NCI-H345 (cell line): ENCODE data around the gene CRMP1.

Experiments used
- DNase-seq: peaks from one replicate; lab custom pipeline; 2025; lab: John Stamatoyannopoulos, UW

CRMP1 gene

DNA sequence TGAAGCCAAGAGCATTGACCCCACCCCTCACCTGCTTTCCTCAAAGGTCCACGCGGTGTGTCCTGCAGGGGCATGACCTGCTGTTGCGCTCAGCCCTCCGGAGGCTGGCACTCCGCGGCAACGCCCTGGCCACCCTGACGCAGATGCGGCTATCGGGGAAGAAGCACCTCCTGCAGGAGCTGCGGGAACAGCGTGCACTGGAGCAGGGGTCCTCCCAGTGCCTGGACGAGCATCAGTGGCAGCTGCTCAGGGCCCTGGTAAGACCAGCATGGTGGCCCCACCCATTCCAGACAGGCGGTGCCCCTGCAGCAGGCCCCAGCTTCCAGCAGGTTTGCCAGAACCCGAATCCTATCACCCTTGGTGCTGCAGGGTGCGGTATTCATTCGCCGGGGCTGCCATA lies 95.9 kb downstream of the CRMP1 start:
- DNase-seq = no peak

DNA sequence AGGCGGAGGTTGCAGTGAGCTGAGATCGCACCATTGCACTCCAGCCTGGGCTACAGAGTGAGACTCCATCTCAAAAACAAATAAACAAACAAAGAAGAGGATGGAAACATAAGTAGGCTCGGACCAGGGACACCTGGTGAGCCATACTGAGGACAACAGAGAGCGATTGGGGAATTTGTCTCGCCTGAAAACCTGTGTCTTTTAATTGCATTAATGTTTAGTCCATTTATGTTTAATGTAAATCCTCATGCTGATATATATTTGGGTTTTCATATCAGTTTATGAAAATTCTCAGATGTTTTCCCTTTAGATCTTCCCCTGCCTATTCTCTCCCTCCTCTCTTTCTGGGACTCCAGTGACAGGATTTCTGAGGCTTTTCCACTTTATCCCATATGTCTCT lies 97.3 kb downstream of the CRMP1 start:
- no peak for DNase-seq

DNA sequence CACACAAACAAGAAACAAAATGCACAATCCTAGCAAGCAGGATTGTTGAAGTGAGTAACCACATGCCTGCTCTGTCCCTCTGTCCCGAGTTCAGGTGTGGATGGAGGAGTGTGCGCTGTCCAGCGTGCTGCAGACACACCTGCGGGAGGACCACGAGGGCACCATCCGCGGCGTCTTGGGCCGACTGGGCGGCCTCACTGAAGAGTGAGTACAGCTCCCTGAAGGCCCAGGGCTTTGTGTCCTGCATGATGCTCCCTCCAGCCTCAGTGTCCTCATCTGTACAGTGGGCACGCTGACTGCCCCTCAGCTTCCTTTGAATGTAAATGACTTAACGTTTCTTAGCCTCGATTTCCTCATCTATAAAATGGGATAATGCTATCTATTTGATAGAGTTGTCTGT lies 99.4 kb downstream of the CRMP1 start:
- DNase-seq = no peak

- DNase-seq = no peak
Measured at GRCh38 chr4:5791654-5792053, 101.2 kb downstream of the CRMP1 start.

DNA sequence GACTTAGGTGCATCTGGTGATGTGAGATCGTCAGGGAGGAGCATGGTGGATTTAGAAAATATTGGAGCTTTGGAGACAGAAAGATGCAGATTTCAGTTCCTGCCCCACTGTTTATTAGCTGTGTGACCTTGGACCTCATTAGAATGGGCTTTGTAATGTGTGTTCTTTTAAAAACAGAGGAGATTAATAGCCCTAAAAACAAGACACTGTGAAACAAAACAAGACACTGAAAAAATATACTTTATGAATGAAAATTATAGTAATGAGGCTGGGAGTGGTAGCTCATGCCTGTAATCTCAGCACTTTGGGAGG lies 102.4 kb downstream of the CRMP1 start:
- no peak for DNase-seq

GRCh38 chr4:5789141-5789540 lies 103.7 kb downstream of the CRMP1 start:
- no peak for DNase-seq

DNA sequence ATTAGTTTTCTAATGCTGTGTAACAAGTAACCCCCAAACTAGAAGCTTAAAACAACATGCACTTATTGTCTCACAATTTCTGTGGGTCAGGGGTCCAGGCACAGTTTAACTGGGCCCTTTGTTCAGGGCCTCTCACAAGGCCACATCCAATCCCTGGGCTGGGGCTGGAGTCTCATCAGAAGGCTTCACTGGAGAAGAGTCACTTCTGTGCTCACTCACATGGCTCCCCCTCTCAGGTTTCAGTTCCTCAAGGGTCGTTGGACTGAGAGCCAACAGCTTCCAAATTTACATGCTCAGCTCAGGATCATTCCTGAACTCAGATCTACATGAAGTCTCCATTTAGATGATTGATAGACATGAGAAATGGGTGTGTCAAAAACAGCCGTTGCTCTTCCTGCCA lies 104.7 kb downstream of the CRMP1 start:
- DNase-seq = no peak

DNA sequence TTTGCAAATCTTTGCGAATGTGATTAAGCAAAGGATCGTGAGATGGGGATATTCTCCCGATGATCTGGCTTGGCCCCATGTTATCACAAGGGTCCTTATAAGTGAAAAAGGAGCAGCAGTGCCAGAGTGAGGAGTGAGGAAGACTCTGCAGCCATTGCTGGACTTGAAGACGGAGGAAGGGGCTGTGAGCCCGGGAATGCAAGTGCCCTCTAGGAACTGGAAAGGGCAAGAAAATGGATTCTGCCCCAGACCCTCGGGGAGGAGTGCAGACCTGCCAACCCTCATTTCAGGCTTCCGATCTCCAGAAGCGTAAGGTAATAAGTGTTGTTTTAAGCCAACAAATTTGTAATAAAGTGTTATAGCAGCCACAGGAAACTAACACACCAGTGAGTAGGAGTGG lies 105.6 kb downstream of the CRMP1 start:
- DNase-seq = no peak

- no peak for DNase-seq
Measured at GRCh38 chr4:5785806-5786680, 106.8 kb downstream of the CRMP1 start.

GRCh38 chr4:5784960-5785611 lies 107.8 kb downstream of the CRMP1 start:
- no peak for DNase-seq

- no peak for DNase-seq
Measured at GRCh38 chr4:5784021-5784420, 108.9 kb downstream of the CRMP1 start.

GRCh38 chr4:5783486-5783885 lies 109.4 kb downstream of the CRMP1 start:
- no peak for DNase-seq

DNA sequence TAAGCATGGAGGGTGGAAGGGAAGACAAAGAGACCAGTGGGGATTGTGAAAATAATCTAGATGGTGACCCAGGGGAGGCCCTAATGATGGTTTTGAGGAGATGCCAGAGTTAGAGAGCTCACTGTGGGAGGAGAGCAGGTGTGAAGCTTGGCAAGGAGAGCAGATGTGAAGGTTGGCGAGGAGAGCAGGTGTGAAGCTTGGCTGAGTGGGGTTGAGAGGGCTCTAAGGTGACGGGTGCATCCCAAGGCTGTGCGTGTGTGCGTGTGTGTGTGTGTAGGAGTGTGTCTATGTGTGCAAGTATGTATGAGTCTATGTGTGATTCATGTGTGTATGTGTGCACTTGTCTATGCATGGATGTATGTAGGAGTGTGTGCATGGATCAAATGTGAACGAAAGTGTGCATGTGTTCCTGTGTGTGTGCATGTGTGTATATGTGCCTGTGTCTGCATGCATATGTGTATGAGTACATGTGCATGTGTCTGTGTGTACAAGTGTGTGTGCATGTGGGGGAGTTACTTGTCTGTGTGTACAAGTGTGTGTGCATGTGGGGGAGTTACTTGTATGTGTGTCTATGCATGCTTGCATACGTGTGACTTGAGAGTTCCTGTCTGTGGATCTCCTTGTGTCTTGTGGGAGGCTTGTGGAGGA lies 109.9 kb downstream of the CRMP1 start:
- peak; percentile 33 for DNase-seq

DNA sequence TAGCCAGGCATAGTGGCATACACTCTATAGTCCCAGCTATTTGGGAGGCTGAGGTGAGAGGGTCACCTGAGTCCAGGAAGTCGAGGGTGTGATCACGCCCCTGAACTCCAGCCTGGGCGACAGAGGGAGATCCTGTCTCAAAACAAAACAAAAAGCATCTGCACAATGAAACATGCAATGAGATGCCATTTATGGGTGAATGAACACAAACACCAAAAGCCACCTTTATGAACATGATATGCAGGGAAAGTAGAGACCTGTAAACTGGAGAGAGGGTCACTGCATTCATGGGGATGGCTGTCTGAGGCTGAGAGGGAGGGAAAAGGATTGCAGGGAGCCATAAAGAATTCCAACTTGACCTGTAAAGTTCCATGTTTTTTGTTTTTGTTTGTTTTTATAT lies 111.2 kb downstream of the CRMP1 start:
- no peak for DNase-seq

DNA sequence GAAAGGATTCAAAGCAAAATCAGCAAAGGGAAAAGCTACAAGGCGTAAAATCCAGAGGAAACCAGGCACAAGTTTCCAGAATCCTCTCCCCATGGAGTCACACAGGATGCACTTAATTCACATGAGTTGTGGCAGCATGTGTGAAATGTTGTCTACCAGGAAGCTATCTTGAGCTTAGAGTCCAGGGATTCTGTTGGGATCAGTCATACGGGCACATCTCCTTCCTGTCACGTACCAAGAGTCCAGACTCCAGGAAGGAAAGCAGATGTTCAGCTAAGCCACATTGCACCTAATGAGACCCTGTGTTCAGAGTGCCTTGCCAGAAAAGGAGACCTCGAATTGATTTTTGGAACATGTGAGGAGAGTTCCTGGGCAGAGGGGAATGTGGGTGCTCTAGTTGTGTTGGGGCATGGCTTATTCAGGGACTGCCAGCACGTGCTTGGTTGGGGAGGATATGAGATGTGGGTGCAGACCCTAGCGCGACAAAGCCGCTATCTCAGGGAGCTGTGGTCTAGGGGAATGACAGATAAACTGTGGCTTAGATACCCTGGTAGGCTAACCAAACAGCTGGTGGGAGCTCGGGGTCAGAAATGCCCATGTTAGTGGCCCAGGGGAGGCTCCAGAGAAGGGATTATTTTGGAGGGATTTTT lies 111.9 kb downstream of the CRMP1 start:
- no peak for DNase-seq

- DNase-seq = no peak
Measured at GRCh38 chr4:5776510-5776909, 116.4 kb downstream of the CRMP1 start.

GRCh38 chr4:5774416-5775036 lies 118.4 kb downstream of the CRMP1 start:
- DNase-seq = no peak

DNA sequence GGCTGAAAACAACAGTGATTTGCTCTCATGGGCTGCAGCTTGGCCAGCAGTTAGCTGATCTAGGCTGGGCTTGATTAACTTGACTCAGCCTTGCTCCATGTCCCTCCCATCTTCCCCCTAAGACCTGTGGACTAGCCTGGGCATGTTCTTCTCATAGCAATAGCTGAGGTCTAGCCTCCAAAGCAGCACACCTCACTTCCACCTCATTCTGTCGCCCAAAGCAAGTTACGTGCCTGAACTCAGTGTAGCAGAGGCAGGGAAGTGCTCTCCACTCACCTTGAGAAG lies 119.7 kb downstream of the CRMP1 start:
- no peak for DNase-seq

- peak; percentile 72 for DNase-seq
Measured at GRCh38 chr4:5772528-5773270, 120.2 kb downstream of the CRMP1 start.
